Raji (cell line): ENCODE data around the gene MSMP.

Experiments used
- POLR2A ChIP-seq: IDR thresholded peaks from 2 replicates; pipeline ENCODE4 v1.6.1; 2011; ENCODE audit warnings: low read depth, low read length, control low read depth; ENCODE audit not compliant: insufficient read depth

Gene MSMP

DNA sequence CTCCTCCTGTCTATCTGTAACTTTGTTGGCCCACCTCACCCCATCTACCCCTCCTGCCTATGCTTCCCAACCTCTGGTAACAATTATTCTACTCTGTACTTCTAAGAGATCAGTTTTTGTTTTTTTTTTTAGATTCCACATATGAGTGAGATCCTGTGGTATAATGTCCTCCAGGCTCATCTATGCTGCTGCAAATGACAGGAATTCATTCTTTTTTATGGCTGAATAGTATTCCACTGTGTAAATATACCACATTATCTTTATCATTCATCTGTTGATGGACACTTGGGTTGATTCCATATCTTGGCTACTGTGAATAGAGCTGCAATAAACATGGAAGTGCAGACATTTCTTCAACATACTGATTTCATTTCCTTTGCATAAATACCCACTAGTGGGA, 29.3 kb upstream of the MSMP start:
- no peak for TF ChIP-seq POLR2A

DNA sequence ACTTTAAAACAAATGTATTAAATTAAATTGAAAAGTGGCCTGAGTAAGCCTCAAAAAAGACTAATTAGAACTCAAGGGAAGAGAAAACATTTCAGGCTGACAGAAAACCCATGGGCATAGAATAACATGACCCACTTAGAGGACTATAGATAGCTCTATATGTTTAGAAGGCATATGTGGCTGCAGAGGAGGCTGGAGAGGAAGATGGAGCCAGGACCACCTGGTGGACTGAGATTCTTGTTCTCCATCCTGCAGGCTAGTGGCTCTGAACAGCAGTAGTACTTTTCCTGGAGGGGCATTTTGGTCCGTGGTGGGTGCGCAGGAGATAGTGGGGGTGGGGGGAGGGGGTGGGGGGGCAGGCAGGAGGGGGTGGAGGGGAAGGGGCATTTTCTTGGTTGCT, 27.0 kb upstream of the MSMP start:
- no peak for TF ChIP-seq POLR2A

DNA sequence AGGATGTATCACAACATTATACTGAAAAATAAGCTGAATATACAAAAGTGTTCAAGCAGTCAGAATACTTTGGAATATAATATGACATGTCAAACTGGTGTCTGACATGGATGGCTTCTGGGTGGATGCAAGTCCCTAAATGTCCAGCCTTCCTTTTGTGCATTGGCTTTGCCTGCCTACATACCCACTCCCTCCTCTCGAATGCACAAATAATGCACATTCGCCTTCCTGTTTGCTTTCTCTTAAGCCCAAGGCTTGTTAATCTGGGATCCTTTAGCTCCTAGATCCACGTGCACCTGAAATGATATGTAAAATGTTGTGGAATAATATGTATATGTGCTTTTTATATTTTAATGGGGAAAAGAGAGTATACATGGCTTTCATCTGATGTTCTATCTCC, 24.4 kb upstream of the MSMP start:
- no peak for TF ChIP-seq POLR2A

DNA sequence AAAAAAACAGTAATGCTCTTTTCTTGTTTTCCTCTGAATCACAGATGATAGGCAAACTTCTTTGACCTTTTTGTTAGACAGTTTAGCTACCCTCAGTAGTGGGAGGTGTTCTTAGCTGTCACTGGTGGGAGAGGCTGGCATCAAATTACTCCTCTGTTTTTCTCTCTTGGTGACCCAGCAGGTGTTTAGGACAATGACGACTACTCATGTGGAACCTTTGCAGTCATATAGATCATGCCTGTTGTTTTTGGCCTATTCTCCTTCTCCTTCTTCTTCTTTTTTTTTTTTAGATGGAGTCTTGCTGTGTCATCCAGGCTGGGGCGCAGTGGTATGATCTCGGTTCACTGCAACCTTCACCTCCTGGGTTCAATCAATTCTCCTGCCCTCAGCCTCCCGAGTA, 21.9 kb upstream of the MSMP start:
- no peak for TF ChIP-seq POLR2A

DNA sequence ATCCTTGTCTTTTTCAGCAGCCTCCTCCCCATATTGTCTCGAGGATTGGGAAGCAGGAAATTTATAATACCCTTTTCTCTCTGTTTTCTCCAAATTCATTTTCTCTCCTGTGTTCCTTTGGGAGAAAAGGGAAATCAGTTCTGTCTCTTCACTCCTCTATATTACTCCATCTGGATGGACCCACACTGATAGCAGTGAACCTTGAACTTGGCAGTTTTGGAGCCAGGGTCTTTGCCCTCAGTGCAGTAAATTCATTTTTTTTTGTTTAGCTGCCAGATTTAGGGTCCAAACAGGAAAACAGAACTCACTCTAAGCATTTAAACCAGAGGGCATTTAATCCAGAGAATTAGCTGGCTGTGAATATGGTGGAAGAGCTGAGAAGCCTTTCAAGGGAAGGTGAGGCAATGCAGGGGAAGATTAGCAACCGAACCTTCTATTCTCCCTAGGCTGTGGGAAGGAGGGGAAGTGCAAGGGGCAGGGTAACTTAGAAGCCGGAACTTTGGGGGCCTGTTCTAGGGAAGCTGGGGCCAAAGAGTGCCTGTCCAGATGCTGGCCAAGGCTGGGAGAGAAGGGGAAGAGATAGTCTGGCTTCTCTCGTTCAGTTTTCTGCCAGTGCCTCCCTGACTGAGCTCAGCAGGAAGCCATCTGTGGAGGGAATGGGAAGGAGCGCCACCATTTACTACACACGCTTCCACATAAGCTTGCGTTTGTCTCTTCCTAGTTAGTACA, 21.0 kb upstream of the MSMP start:
- TF ChIP-seq POLR2A: no peak

DNA sequence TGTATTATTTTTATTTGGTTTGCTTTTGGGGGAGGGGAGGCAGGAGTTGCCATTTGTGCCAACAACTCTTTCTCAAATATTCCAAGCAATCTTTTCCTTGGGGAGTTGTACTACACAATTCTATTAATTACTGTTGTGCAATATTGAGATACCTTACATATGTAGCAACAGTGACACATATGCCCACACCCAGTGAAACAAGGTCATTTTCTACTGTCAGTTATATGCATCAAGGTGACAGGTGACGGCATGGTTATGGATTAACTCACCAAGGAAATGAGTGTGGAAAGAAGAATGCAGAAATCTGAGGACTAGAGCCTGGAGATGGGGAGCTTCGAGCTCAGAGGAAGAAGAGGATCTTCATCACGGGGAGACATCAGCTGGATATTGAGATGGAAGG, 17.9 kb upstream of the MSMP start:
- no peak for TF ChIP-seq POLR2A

DNA sequence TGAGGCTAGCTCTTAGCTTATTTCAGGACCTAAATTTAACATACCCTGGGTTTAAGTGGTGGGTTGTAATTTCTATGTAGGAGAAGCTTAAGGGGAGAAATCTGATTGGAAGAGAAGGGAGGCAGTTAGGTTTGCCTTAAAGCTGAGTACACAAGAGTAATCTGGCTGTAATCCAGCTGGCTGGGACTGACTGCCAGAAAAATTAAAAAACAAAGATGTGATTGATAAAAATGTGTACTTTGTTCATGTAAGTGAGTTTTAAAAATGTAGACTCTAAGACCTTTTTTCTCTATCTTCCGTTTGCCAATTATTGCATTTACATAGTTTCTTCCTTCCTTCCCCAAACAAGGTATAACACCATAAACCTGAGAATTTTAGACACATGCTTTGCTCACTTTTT, 17.5 kb upstream of the MSMP start:
- TF ChIP-seq POLR2A: no peak

DNA sequence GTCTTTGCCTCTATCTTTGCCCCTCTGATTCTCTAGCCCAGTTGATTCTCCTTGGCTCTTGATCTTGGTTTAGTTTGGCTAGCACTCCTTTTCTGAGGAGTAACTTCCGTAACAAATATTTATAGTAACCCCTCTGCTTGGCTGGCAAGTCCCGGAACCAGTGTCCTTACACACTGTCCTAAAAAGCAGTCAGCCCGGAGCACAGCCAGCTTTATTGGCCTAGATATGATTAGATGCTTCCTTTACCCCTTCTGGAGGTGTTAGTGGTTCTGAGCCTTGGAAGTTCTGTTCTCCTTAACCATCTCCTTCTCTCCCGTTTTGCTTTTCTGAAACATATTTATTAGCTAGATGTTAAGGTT, 17.0 kb upstream of the MSMP start:
- TF ChIP-seq POLR2A: no peak

DNA sequence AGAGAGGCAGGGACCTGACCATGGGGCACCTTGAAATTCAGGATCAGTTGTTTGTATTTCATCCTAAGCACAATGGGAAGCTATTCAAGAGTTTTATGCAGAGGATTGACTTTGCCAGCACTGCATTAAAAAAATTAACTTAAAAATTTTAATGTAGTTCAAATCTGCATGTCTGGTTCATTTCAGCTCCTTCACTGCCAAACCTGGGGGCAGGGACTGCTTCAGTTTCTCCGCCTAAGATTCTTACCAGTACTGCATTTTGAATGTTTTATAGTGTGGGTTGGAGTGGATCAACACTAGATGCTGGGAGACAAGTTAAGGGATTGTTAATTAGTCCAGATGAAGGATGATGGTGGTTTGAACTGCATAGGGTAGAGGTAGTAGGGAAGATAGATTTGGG, 15.7 kb upstream of the MSMP start:
- no peak for TF ChIP-seq POLR2A

DNA sequence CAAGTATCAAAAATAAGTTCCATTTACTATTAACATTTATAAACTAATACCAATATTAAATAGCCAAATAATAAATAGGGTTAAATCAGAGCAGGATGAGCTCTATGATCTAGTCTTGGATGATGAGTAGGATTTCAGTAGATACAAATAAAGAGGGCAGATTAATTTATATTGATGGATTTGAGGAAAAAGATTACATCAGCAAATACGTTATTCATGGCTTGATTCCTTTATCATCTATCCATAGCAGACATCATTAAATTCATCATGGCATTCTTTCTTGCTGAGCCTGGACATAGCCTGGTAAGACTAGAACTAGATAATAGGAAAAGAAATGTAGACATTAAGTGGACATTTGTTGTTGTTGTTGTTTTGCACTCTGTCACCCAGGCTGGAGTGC, 13.4 kb upstream of the MSMP start:
- no peak for TF ChIP-seq POLR2A

DNA sequence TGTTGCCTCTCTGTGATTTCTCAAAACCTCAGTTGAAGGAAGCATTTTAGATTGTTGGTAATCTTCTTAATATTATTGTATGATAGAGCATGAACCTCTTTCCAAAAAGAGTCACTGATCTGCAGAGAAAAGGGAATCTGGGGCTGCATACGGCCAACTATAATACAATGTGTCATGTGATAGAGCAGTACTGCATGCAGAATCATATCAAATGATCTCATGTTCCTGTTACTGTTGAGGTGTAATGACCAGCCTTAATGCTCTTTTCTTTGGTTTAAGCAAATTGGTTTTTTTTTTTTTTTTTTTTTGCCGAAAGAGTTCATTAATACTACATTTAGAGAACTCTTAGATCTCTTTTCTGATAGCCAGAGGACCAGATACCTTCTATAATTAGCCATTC, 12.9 kb upstream of the MSMP start:
- TF ChIP-seq POLR2A: no peak

DNA sequence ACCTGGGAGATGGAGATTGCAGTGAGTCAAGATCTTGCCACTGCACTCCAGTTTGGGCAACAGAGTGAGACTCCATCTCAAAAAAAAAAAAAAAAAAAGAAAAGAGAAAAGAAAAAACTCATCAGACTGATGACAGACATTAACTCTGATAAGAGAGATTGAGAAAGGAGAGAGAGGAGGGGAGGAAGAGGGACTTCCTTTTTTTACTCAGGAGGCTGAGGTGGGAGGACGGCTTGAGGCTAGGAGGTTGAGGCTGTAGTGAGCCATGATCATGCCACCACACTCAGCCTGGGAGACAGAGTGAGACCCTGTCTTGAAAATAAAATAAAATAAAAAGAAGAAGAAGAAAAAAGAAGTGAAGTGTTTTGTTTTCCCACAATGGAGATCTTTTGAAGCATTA, 9.7 kb upstream of the MSMP start:
- no peak for TF ChIP-seq POLR2A

DNA sequence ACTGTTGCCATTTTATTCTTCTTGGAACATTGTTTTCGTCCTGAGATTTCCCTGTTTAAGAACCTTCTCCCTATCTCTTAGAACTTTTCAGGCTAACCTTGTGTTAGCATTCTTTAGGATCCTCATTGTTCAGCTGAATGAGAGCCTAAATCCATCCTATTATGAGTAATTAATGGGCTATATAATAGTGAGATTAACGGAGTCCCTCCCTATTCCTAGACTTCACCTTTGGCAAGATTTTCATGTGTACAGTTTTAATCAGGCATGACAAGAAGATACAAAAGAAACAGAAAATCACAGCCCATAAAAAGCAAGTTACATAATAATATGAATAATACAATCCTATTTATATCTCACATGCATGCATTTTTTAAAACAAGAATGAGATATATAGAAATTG, 9.1 kb upstream of the MSMP start:
- TF ChIP-seq POLR2A: no peak

DNA sequence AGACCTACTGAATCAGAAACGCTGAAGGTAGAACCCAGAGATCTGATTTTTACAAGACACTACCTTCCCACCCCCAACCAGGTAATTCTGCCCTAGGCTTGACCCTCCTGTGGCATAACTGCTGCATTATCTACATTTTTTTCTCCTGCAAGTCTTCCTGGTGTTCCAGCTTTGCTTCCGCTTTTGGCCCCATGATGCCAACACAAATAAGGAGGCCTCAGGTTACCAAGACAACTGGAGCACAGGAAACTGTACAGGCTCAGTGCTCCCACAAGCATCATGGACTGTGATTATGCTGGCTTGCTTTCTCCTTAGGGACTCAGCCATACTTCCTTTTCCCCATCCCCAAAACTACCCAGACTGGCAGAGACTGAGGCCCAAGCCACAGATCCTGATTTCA, 6.6 kb upstream of the MSMP start:
- TF ChIP-seq POLR2A: no peak

DNA sequence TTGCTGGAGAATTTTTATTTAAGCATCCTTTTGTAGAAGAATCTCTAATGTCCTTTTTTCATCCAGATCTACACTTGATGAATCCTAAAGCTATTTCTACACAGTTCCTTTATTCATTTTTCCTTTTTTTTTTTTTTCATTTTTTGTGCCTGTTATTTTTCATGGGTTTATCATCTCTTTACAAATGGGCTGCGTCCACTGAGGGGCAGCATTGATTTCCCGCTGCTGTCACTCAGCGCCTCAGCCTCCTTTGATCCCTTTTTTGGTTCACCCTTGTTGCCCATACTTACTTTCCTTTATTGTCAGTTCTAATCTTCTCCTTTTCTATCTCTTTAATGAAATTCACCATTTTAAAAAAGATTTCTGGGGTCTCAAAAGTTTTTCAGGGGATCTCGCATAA, 5.7 kb upstream of the MSMP start:
- no peak for TF ChIP-seq POLR2A

DNA sequence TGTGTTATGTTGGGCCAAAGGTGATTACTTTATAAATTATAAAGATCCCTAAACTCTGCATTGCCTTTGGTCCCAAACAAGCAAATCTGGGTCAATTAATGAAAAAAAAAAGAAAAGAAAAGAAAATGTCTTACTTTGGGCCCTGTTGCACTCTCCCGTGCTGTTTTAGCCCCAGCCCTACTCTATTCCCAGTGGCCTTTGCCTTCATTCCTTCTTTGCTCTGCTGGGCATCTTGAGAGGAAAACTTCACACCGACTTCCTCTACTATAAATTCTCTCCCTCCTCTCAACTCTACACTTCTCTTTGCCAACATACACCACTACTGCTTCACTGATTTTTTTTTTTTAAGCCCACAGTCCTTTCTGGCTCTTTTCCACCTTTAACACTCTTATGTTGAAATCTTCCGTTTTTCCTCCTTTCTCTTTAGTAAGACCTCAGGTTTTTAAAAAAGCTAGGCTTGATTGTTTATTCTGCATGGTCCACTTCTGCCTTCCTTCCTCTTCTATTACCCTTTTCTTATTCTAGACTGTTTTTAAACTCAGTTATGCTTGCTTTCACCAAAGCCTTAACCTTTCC, 4.5 kb upstream of the MSMP start:
- no peak for TF ChIP-seq POLR2A

DNA sequence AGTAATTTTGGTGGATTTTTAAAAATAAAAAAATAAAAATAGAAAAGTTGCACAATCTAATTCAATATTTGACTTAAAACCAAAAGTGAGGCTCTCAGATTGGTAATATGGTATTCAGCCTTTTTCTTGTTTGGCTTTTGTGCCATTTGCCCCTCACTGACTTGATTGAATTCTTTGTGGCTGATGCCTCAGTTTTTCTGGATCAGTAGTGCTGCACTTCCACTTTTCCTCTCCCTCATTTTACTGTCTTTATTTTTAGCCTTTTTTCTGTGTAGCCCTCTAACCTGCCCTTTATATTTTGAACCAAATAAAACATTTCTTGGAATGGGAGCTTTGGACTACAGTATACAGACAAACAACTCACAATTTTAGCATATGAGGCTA, 3.8 kb upstream of the MSMP start:
- TF ChIP-seq POLR2A: no peak
